Hematopoietic multipotent progenitor cell treated with erythropoietin and hydrocortisone succinate and interleukin-3 and kit ligand, for 17 days (in vitro differentiated cells): ENCODE data around the gene CMIP.

ENCODE experiments used
- DNase-seq: peaks from one replicate; pipeline ENCODE4 v3.0.0-alpha.2; 2015; ENCODE audit warnings: low spot score

The CMIP gene

GRCh38 chr16:81551151-81551808, 106.7 kb downstream of the CMIP start:
- no peak for DNase-seq

GRCh38 chr16:81551821-81552304, 107.3 kb downstream of the CMIP start:
- no peak for DNase-seq

GRCh38 chr16:81552743-81553079, 108.1 kb downstream of the CMIP start:
- DNase-seq = no peak

- DNase-seq = no peak
Observed at GRCh38 chr16:81553080-81553813, 108.6 kb downstream of the CMIP start.

GRCh38 chr16:81553814-81554675, 109.4 kb downstream of the CMIP start:
- no peak for DNase-seq

- no peak for DNase-seq
Observed at GRCh38 chr16:81554979-81555378, 110.4 kb downstream of the CMIP start.

- DNase-seq = no peak
Observed at GRCh38 chr16:81555660-81556059, 111.1 kb downstream of the CMIP start.

- DNase-seq = no peak
Observed at GRCh38 chr16:81556715-81557284, 112.2 kb downstream of the CMIP start.

GRCh38 chr16:81558077-81558443, 113.5 kb downstream of the CMIP start:
- no peak for DNase-seq

- no peak for DNase-seq
Observed at GRCh38 chr16:81558444-81559175, 114.0 kb downstream of the CMIP start.

- no peak for DNase-seq
Observed at GRCh38 chr16:81560979-81561657, 116.5 kb downstream of the CMIP start.

GRCh38 chr16:81562174-81562849, 117.7 kb downstream of the CMIP start:
- no peak for DNase-seq

GRCh38 chr16:81562926-81563325, 118.3 kb downstream of the CMIP start:
- DNase-seq = no peak

GRCh38 chr16:81564421-81564911, 119.9 kb downstream of the CMIP start:
- DNase-seq = no peak

- no peak for DNase-seq
Observed at GRCh38 chr16:81565321-81566028, 120.9 kb downstream of the CMIP start.

GRCh38 chr16:81566086-81567007, 121.7 kb downstream of the CMIP start:
- no peak for DNase-seq

GRCh38 chr16:81567087-81567486, 122.5 kb downstream of the CMIP start:
- DNase-seq = no peak

- no peak for DNase-seq
Observed at GRCh38 chr16:81567987-81568748, 123.6 kb downstream of the CMIP start.
